ENCODE results near the gene UGT2B15. TPM values are rescaled to one million over a fixed set of nuclear protein-coding genes. Genes with fewer than 3 reads are reported as not detected.

The UGT2B15 gene
- total RNA-seq, 1 donor from 2014 or later = not detected

DNA sequence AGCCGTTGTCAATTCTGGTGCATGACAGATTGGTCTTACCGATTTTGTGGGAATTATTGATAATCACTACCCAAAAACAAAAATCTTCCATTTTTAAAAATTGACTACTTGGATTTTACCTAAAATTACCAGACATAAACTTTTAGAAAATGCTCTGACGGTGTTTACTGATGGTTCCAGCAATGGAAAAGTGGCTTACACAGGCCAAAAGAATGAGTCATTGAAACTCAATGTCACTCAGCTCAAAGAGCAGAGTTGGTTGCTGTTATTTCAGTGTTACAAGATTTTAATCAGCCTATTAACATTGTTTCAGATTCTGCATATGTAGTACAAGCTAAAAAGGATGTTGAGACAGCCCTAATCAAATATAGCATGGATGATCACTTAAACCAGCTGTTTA lies 71.3 kb downstream of the UGT2B15 start:
- Histone ChIP-seq H3K4me1 (no peaks in the 10 kb centered on the region), H3K27me3 (no peaks in the 10 kb centered on the region)

DNA sequence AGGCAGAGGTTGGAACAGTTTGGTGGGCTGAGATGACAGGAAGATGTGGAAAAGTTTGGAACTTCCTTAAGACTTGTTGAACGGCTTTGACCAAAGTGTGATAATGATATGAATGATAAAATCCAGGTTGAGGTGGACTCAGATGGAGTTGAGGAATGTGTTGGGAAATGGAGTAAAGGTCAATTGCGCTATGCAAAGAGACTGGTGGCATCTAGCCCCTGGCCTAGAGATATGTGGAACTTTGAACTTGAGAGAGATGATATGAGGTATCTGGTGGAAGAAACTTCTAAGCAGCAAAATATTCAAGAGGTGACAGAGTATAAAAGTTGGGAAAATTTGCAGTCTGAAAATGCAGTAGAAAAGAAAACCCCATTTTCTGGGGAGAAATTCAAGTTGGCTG lies 73.0 kb downstream of the UGT2B15 start:
- H3K27ac ChIP-seq = no peak overlapping the region
- Mint-ChIP-seq H3K4me3 (no peak overlapping the region), H3K9me3 (peaks cover 2% of the 10 kb centered on the region), H3K36me3 (no peaks in the 10 kb centered on the region), H3K27me3 (ENCODE audit: insufficient read depth, low read depth) (no peaks in the 10 kb centered on the region), H3K27ac (no peak overlapping the region), H3K4me1 (no peaks in the 10 kb centered on the region)
- H3K79me2 ChIP-seq (ENCODE audit: low read depth) = no peaks in the 10 kb centered on the region
- TF ChIP-seq, protein P1, sequence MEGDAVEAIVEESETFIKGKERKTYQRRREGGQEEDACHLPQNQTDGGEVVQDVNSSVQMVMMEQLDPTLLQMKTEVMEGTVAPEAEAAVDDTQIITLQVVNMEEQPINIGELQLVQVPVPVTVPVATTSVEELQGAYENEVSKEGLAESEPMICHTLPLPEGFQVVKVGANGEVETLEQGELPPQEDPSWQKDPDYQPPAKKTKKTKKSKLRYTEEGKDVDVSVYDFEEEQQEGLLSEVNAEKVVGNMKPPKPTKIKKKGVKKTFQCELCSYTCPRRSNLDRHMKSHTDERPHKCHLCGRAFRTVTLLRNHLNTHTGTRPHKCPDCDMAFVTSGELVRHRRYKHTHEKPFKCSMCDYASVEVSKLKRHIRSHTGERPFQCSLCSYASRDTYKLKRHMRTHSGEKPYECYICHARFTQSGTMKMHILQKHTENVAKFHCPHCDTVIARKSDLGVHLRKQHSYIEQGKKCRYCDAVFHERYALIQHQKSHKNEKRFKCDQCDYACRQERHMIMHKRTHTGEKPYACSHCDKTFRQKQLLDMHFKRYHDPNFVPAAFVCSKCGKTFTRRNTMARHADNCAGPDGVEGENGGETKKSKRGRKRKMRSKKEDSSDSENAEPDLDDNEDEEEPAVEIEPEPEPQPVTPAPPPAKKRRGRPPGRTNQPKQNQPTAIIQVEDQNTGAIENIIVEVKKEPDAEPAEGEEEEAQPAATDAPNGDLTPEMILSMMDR (IDR thresholded peaks at IDR 0.05) = no peak
- no peak for TF ChIP-seq EZH2phosphoT487 (IDR thresholded peaks at IDR 0.05)
- TF ChIP-seq EZH2 (IDR thresholded peaks at IDR 0.05) = no peak
- no peak overlapping the region for H3K4me2 ChIP-seq
- H4K20me1 ChIP-seq (ENCODE audit: low read depth) = no peaks in the 10 kb centered on the region
- no peaks in the 10 kb centered on the region for H3K36me3 ChIP-seq
- DNase-seq (ENCODE audit: low spot score) = no peak
- no peaks in the 10 kb centered on the region for H3K4me1 ChIP-seq
- no peaks in the 10 kb centered on the region for H3F3A ChIP-seq (ENCODE audit: low read depth)
- no peak overlapping the region for H2AFZ ChIP-seq (replicated peaks)
- no peaks in the 10 kb centered on the region for H3K27me3 ChIP-seq
- no peak overlapping the region for H3K9ac ChIP-seq
- no peak overlapping the region for H3K4me3 ChIP-seq
- H3K9me3 ChIP-seq (ENCODE audit: low read depth) = no peaks in the 10 kb centered on the region

More for the DNA sequence above, 71.3 kb downstream of the UGT2B15 start:
- Mint-ChIP-seq H3K27me3 (ENCODE audit: insufficient read depth, low read depth) (no peaks in the 10 kb centered on the region), H3K9me3 (peaks cover 2% of the 10 kb centered on the region), H3K27ac (no peak overlapping the region), H3K36me3 (no peaks in the 10 kb centered on the region), H3K4me3 (no peak overlapping the region), H3K4me1 (no peaks in the 10 kb centered on the region)
- TF ChIP-seq EZH2phosphoT487 (IDR thresholded peaks at IDR 0.05) = no peak
- TF ChIP-seq EZH2 (IDR thresholded peaks at IDR 0.05) = no peak
- TF ChIP-seq, protein P1 (IDR thresholded peaks at IDR 0.05) = no peak
- H3K4me2 ChIP-seq = no peak overlapping the region
- no peak overlapping the region for H3K9ac ChIP-seq
- no peaks in the 10 kb centered on the region for H4K20me1 ChIP-seq (ENCODE audit: low read depth)
- H3K79me2 ChIP-seq (ENCODE audit: low read depth) = no peaks in the 10 kb centered on the region
- H3K4me3 ChIP-seq = no peak overlapping the region
- no peaks in the 10 kb centered on the region for H3K9me3 ChIP-seq (ENCODE audit: low read depth)
- no peak for DNase-seq (ENCODE audit: low spot score)
- no peaks in the 10 kb centered on the region for H3K36me3 ChIP-seq
- H3F3A ChIP-seq (ENCODE audit: low read depth) = no peaks in the 10 kb centered on the region
- H2AFZ ChIP-seq (replicated peaks) = no peak overlapping the region
- no peak overlapping the region for H3K27ac ChIP-seq

Other genes with a start within 250 kb of the UGT2B15 start
- not detected in 2 replicates for gene TMPRSS11E, start 223.2 kb downstream of the UGT2B15 start, total RNA-seq (ENCODE audit: low replicate concordance)
- gene UGT2B17, start 94.3 kb downstream of the UGT2B15 start, total RNA-seq (ENCODE audit: low replicate concordance) = not detected in 2 replicates
- gene UGT2B10, start 145.3 kb upstream of the UGT2B15 start, total RNA-seq (ENCODE audit: low replicate concordance) = not detected in 2 replicates

Measured in neural progenitor cell (in vitro differentiated cells).